SH-SY5Y (cell line): ENCODE results near the gene FA2H.

ENCODE experiments used
- GATA2 ChIP-seq: IDR thresholded peaks from 2 replicates; pipeline ENCODE4 v1.6.1; 2011; ENCODE audit warnings: mild to moderate bottlenecking, low read depth, low read length
- GATA3 ChIP-seq: IDR thresholded peaks from 2 replicates; pipeline ENCODE4 v1.6.1; 2011; ENCODE audit warnings: low read depth, mild to moderate bottlenecking, low read length, moderate library complexity

GRCh38 chr16:74794668-74795067 is 20.0 kb upstream of the FA2H start:
- TF ChIP-seq GATA2 (no peak), GATA3 (no peak)
